ENCODE data around the gene GSX2.
"Not testable (repeated sequence)": the region's sequence is repeated elsewhere in the genome, so short reads cannot be mapped to it uniquely, and the experiment has no call there.

DNA sequence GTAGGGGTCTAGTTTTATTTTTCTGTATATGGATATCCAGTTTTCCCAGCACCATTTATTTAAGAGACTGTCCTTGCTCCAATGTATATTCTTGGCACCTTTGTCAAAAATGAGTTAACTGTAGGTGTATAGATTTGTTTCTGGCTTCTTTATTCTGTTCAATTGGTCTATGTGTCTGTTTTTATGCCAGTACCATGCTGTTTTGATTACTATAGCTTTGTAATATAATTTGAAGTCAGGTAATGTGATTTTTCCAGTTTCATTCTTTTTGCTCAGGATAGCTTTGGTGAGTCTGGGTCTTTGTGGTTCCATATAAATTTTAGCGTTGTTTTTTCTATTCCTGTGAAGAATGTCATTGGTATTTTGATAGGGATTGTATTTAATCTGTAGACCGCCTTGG, 28.7 kb downstream of the GSX2 start:
- TF ChIP-seq, protein P1, sequence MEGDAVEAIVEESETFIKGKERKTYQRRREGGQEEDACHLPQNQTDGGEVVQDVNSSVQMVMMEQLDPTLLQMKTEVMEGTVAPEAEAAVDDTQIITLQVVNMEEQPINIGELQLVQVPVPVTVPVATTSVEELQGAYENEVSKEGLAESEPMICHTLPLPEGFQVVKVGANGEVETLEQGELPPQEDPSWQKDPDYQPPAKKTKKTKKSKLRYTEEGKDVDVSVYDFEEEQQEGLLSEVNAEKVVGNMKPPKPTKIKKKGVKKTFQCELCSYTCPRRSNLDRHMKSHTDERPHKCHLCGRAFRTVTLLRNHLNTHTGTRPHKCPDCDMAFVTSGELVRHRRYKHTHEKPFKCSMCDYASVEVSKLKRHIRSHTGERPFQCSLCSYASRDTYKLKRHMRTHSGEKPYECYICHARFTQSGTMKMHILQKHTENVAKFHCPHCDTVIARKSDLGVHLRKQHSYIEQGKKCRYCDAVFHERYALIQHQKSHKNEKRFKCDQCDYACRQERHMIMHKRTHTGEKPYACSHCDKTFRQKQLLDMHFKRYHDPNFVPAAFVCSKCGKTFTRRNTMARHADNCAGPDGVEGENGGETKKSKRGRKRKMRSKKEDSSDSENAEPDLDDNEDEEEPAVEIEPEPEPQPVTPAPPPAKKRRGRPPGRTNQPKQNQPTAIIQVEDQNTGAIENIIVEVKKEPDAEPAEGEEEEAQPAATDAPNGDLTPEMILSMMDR (IDR thresholded peaks at IDR 0.05) = not testable (repeated sequence)
- not testable (repeated sequence) for TF ChIP-seq POLR2A (IDR thresholded peaks at IDR 0.05)
